PFSK-1 (cell line): Measurements from ENCODE around the gene ATP6V1F.

Experiments used
- FOXP2 ChIP-seq: optimal IDR thresholded peaks from 2 replicates; pipeline ENCODE3; 2011; ENCODE audit warnings: borderline replicate concordance, control low read depth, inconsistent platforms; ENCODE audit not compliant: insufficient read depth; ENCODE audit errors: extremely low read length, extremely low read depth
- POLR2AphosphoS5 ChIP-seq: IDR thresholded peaks from 2 replicates; pipeline ENCODE4 v1.6.1; 2012; ENCODE audit warnings: low read depth, mild to moderate bottlenecking, control low read depth, low read length, moderate library complexity
- SIN3A ChIP-seq: IDR thresholded peaks from 2 replicates; pipeline ENCODE4 v1.6.1; 2012; ENCODE audit warnings: mild to moderate bottlenecking, low read length, moderate library complexity, borderline replicate concordance; ENCODE audit not compliant: insufficient read depth
- TAF1 ChIP-seq: IDR thresholded peaks from 2 replicates; pipeline ENCODE4 v1.6.1; 2012; ENCODE audit warnings: low read length, control low read depth, borderline replicate concordance; ENCODE audit not compliant: insufficient read depth
- TF ChIP-seq, protein P1 (sequence below), 2 experiments: IDR thresholded peaks; 2 replicates each; pipeline versions ENCODE4 v1.6.1 to v1.8.0; 2011 to 2012; ENCODE audit warnings: low read depth in 2 of 2, low read length in 2 of 2, control low read depth in 1 of 2, inconsistent platforms in 1 of 2, mild to moderate bottlenecking in 1 of 2, moderate library complexity in 1 of 2; ENCODE audit not compliant: insufficient read depth in 1 of 2

Gene ATP6V1F

DNA sequence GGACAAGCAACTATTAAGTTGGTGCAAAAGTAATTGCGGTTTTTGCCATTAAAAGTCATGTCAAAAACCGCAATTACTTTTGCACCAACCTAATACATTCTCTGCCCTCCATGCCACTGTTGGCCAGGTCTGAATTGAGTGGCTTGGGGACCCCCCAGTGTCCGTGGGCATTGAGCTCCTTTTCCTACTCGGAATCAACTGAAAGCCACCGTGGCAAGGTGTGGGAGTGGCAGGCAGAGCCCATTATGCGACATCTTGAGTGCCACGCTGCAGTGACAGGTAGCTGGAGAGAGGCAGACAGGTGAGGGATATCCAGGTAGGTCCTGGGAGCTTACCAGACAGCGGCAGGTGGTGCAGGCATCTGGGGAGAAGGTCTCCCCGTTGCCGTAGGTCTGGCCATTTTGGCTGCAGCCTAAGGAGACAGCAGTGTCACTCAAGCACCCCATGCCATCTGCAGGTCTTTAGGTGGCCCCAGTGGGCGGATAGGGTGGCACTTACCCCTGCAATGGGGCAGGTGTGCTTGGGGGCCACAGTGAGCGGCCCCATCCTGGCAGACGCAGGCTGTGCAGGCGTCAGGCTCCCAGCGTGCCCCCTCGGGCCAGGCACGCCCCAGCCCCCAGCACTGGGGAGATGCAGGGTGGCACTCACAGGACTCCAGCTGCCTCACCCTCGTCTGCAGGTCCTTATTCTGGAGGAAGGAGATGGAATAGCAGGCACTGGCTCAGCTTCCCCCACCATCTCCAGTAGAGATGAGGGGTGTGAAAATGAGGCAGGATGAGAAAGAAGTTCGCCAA, 44.3 kb downstream of the ATP6V1F start:
- TF ChIP-seq SIN3A = no peak

DNA sequence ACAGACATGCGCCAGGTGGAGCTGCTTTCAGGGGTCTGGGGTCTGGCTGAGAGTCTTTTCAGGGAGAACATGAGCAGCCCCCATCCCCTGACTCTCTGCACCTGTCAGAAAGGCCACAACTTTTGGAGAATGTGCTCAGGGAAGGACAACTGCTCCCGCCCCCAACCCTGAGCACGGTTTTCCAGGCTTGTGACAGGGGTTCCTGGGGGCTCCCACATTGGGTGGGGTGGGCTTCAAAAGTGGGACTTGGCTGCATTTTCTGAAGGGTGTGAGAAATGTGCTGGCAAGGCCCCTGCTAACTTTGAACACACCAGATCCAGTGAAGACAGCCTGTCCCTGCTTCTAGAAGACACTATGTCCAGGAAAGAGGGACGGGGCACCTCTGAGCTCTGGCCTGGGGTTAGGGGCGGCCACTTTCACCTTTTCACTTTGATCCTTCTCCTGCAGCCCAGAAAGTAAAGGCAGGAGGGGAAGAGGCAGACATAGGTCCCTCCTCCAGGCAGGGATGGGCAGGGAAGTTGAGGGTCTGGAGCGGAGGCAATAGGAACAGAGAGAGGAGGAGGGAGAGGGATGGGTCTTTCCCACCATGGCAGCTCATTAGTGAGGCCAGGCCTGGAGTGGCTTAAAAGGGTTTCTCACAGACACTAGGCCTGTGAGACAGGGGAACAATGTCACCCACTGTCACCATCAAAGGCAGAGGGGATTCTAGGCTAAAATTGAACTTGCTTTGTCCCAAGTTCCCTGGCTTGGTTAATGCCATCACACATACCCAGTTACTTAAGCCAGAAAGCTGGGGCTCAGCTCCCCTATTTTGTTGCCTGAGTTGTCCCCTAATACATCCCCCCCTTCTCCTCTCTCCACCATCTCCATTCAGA, 46.3 kb downstream of the ATP6V1F start:
- TF ChIP-seq POLR2AphosphoS5 (no peak), TAF1 (no peak)
- TF ChIP-seq, protein P1, sequence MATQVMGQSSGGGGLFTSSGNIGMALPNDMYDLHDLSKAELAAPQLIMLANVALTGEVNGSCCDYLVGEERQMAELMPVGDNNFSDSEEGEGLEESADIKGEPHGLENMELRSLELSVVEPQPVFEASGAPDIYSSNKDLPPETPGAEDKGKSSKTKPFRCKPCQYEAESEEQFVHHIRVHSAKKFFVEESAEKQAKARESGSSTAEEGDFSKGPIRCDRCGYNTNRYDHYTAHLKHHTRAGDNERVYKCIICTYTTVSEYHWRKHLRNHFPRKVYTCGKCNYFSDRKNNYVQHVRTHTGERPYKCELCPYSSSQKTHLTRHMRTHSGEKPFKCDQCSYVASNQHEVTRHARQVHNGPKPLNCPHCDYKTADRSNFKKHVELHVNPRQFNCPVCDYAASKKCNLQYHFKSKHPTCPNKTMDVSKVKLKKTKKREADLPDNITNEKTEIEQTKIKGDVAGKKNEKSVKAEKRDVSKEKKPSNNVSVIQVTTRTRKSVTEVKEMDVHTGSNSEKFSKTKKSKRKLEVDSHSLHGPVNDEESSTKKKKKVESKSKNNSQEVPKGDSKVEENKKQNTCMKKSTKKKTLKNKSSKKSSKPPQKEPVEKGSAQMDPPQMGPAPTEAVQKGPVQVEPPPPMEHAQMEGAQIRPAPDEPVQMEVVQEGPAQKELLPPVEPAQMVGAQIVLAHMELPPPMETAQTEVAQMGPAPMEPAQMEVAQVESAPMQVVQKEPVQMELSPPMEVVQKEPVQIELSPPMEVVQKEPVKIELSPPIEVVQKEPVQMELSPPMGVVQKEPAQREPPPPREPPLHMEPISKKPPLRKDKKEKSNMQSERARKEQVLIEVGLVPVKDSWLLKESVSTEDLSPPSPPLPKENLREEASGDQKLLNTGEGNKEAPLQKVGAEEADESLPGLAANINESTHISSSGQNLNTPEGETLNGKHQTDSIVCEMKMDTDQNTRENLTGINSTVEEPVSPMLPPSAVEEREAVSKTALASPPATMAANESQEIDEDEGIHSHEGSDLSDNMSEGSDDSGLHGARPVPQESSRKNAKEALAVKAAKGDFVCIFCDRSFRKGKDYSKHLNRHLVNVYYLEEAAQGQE (IDR thresholded peaks at IDR 0.05; ENCODE audit: insufficient read depth in 1 of 2, low read depth in 2 of 2, low read length in 2 of 2) = no peak

DNA sequence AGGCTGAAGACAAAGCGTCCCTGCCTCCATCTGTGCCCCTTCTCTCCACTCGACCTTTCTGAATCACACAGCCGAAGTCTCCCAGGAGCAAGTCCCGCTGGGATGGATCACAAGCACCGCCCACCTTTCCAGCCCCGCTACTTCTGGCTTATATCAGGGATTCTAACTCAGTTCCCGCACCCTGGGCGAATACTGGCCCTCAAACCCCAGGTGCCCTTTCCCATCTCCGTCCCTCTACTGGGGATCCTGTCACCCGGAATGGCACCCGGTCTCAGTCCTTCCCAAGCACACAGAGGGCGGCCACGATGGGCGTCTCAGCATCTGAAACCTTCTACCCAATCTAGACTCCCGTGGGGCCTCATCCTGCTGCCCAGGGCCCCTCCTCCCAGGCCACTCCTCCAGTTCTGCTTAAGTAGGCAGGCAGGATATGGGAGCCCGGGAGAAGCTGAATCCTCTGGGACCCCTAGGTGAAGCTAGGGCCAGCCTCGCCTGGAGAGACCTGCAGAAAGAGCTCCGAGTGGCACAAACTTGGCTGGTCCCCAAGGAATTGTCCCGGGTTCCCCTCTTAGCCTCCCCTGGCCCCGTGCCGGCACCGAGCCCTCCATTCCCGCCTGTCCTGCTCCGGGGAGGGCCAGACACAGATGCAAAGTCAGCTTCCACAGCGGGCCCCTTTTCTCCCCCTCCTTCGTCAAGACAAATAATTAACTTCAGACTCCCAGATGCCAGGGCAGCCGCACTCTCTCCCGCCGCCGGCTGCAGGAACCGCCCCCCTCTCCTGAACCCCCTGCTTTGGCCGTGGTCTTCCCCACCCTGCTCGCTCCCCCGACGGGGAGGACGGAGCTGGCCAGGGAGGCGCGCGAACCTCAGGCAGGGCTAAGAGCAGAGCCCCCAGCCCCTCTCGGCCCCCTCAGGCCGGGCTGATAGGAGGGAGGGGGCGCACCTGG, 47.2 kb downstream of the ATP6V1F start:
- TF ChIP-seq POLR2AphosphoS5 (no peak), SIN3A (no peak), FOXP2 (no peak), TAF1 (no peak)
- TF ChIP-seq, protein P1 (IDR thresholded peaks at IDR 0.05; ENCODE audit: insufficient read depth in 1 of 2, low read depth in 2 of 2, low read length in 2 of 2) = no peak

DNA sequence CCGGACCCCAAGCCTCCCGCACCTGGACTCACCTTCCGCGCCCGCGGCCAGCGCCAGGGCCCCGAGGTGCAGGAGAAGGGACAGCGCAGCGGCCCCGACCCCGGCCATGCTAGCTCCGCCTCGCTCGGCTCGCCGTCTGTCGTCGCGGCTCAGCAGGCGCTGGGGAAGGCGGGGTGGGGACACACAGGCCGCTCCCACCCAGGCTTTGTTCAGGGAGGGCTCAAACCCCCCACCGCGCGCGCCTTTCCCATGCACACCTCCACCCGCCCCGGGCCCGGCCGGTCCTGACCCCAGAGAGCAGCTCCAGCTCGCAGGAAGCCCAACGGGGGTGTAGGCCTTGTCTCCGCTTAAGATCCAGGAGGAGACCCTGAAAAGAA, 47.9 kb downstream of the ATP6V1F start, which contains the start of gene KCP:
KCP (minus strand) TSS at position 141 of the 377 bp plus-strand sequence; CDS start at position 108, 33 bp downstream.
- TF ChIP-seq TAF1 = no peak
- no peak for TF ChIP-seq SIN3A

DNA sequence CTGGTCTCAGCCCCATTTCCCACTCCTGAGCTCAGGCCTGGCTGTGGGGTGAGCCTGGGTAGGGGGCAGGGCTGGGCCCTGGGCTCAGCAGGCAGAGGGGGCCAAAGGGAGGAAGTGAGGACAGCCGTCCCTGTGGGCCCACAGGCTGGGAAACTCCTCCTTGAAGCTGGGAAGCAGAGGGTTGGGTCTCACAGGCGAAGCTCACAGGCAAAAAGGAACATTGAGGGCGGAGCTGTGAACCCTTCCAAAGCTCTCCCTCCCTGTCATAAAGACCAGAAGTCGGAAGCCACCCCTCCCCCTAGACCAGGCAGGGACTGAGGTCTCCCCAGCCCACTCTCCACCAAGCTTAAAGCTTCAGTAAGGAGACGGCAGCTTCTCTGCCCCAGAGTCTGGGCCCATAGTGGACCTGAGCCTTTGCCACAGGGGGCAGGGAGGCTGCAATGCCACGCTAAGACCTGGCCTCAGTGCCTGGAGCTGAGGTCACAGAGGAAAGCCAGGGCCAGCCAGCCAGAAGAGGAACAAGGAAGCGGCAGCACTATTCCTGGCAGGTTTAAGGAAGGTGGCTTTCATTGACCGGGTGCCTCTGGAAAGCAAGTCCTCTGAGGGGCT, 48.9 kb downstream of the ATP6V1F start:
- TF ChIP-seq TAF1 = no peak
- TF ChIP-seq FOXP2 = no peak
- TF ChIP-seq, protein P1 (IDR thresholded peaks at IDR 0.05; ENCODE audit: insufficient read depth in 1 of 2, low read depth in 2 of 2, low read length in 2 of 2) = no peak
- no peak for TF ChIP-seq POLR2AphosphoS5
- no peak for TF ChIP-seq SIN3A
